A549 treated with AZD9567 at 1 μM for 4 hours (cell line): ENCODE measurements around the gene MORC3. TPM values are rescaled to one million over a fixed set of nuclear protein-coding genes. Genes with fewer than 3 reads are reported as not detected.

Experiments
- total RNA-seq: library from RNA; stranded (reverse); fragments of 200-300 nt; extraction: Qiagen RNA extraction; gene quantifications from 5 replicates; pipeline ENCODE4 v1.2.3, GENCODE V29; 2022; ENCODE audit not compliant: insufficient read depth

Gene MORC3
- 6.1 to 10.9 TPM (median 7.8 TPM) in 5 replicates for total RNA-seq

GRCh38 chr21:36319767-36320420 is at the start of gene MORC3:
TSS of gene MORC3 (plus strand) at chr21:36320197. CDS start at chr21:36320265, 68 bp downstream.

DNA sequence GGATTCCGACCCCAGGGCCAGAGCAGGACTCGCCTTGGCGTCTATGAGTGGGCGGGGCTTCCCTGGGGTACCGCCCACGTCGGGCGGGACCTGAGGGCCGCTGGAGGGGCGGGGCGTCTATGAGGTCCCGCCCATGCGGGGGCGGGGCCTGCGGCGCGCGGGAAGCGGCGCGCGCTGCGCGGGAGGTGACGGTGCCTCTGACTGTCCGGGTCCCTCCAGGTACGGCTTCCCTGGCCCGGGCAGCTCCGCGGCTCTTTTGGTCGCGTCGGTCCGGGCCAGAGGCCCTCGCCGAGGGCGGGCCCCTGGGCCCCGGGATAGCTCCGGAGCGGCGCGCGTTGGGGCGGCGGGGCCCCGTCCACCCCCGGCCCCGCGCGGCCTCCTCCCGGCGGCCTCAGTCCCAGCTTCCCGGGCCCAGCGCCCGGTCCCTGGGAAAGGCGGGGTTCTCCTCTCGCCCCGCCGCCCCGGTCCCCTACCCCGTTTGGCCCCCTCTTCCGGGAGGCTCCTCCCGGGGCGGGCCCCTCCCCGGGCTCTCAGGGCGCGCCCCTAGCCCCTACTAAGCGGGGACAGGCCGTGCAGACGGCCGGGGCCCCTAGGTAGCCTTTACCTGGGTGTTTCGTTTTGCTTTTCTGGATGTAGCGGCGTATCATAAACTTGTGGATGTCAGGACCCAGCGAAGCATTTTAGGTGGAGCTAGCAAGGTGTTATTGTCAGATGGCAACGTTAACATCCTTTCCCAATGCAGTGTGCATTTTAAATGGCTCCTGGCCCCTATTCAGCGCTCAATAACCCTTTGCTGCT is 65.4 kb downstream of the MORC3 start, which contains the start of gene CHAF1B:
Gene CHAF1B (plus strand): TSS at position 160 of the 798 bp plus-strand sequence. CDS start 745 bp downstream, outside the sequence.

Other genes with a start within 250 kb of the MORC3 start
- gene CBR3, start 185.1 kb upstream of the MORC3 start, total RNA-seq: 5.0 to 13.6 TPM (median 11.8 TPM) in 5 replicates
- gene DOP1B, start 163.4 kb upstream of the MORC3 start, total RNA-seq: 2.4 to 6.3 TPM (median 4.6 TPM) in 5 replicates
- 11.0 to 12.5 TPM (median 11.6 TPM) in 5 replicates for gene CHAF1B, start 65.2 kb downstream of the MORC3 start, total RNA-seq
- 0.06 TPM in 1 of 5 replicates, not detected in the others for gene CLDN14, start 159.9 kb downstream of the MORC3 start, total RNA-seq